Endothelial cell of umbilical vein (primary cell): Measurements from ENCODE around the gene JPT2. TPM values are rescaled to one million over a fixed set of nuclear protein-coding genes. Genes with fewer than 3 reads are reported as not detected.

Experiments used
- BruUV-seq: library from RNA; stranded (reverse); fragments of 400-500 nt; replicated peaks from 2 replicates; lab custom pipeline; 2021; lab: Mats Ljungman, UMichigan
- CTCF ChIA-PET: fragments of 300-600, 350-600 bp; sonication (Branson Sonifier 250); formaldehyde crosslinking; loops from one replicate; lab custom pipeline; 2021; ENCODE audit warnings: antibody characterized with exemption, inconsistent platforms; lab: Charles Lee
- POLR2A ChIA-PET: fragments of 300-600, 350-600 bp; sonication (Branson Sonifier 250); formaldehyde crosslinking; loops from one replicate; lab custom pipeline; 2021; ENCODE audit warnings: antibody characterized with exemption, inconsistent platforms; lab: Charles Lee
- DNase-seq: peaks from one replicate; pipeline ENCODE4 v3.0.0-alpha.2; 2011; ENCODE audit warnings: low read depth, low spot score
- FAIRE-seq: peaks from 2 replicates; lab custom pipeline; 2011; peaks lifted over from hg19 to GRCh38; lab: Jason Lieb, UNC
- H2AFZ ChIP-seq: 2 replicates; pipeline ENCODE4 v1.6.0; 2012; ENCODE audit warnings: low read depth, low read length, control low read depth, inconsistent platforms
- H3K27ac ChIP-seq: 2 replicates; pipeline ENCODE4 v1.5.1; 2011; ENCODE audit warnings: low read depth, mild to moderate bottlenecking, control low read depth, low read length, moderate library complexity; ENCODE audit not compliant: insufficient read depth
- H3K27me3 ChIP-seq, 2 experiments: 2 replicates each; pipeline versions ENCODE4 v1.6.0 to v1.6.1; 2011; ENCODE audit warnings: low read length in 2 of 2, mixed read lengths in 1 of 2; ENCODE audit not compliant: control insufficient read depth in 2 of 2, insufficient read depth in 2 of 2
- H3K36me3 ChIP-seq, 2 experiments: 2 replicates in 1 of 2; 3 replicates in 1 of 2; pipeline ENCODE4 v1.5.1; 2011; ENCODE audit warnings: low read length in 2 of 2, mild to moderate bottlenecking in 1 of 2, moderate library complexity in 1 of 2; ENCODE audit not compliant: control insufficient read depth in 2 of 2, insufficient read depth in 2 of 2; ENCODE audit errors: extremely low read depth in 1 of 2
- H3K4me1 ChIP-seq: 3 replicates; pipeline ENCODE4 v1.5.1; 2011; ENCODE audit warnings: mild to moderate bottlenecking, low read length; ENCODE audit not compliant: control insufficient read depth, insufficient read depth; ENCODE audit errors: extremely low read depth
- H3K4me2 ChIP-seq: 2 replicates; pipeline ENCODE4 v1.6.1; 2011; ENCODE audit warnings: low read length, control low read depth, mixed read lengths; ENCODE audit not compliant: insufficient read depth
- H3K4me3 ChIP-seq, 3 experiments: fragments of 200-600 bp in 1 of 3; sonication (generic), shearing (Covaris generic) in 1 of 3; replicated peaks in 1 of 3; 2 replicates each; pipeline ENCODE4 v1.5.1; 2011 to 2016; ENCODE audit warnings: control low read depth in 3 of 3, low read length in 3 of 3, mild to moderate bottlenecking in 2 of 3, inconsistent platforms in 1 of 3, low read depth in 1 of 3, moderate library complexity in 1 of 3; ENCODE audit not compliant: insufficient read depth in 1 of 3
- H3K79me2 ChIP-seq: 2 replicates; pipeline ENCODE4 v1.6.0; 2012; ENCODE audit warnings: low read length, inconsistent platforms; ENCODE audit not compliant: control insufficient read depth, insufficient read depth
- H3K9ac ChIP-seq: replicated peaks from 2 replicates; pipeline ENCODE3; 2011; ENCODE audit warnings: low read length, control low read depth; ENCODE audit not compliant: insufficient read depth; ENCODE audit errors: extremely low read depth
- H3K9me1 ChIP-seq: replicated peaks from 3 replicates; pipeline ENCODE4 v1.6.0; 2011; ENCODE audit warnings: mild to moderate bottlenecking, low read length; ENCODE audit not compliant: control insufficient read depth, insufficient read depth; ENCODE audit errors: extremely low read depth
- H3K9me3 ChIP-seq: replicated peaks from 2 replicates; pipeline ENCODE4 v1.5.1; 2012; ENCODE audit warnings: low read length, inconsistent platforms; ENCODE audit not compliant: control insufficient read depth, insufficient read depth
- H4K20me1 ChIP-seq: replicated peaks from 2 replicates; pipeline ENCODE3; 2011; ENCODE audit warnings: mild to moderate bottlenecking, low read length; ENCODE audit not compliant: control insufficient read depth, insufficient read depth; ENCODE audit errors: extremely low read depth
- EZH2 ChIP-seq: IDR thresholded peaks from 2 replicates; pipeline ENCODE4 v1.6.1; 2012; ENCODE audit warnings: borderline replicate concordance, low read depth, mild to moderate bottlenecking, moderate library complexity, low read length, inconsistent platforms; ENCODE audit not compliant: severe bottlenecking
- FOS ChIP-seq: IDR thresholded peaks from 2 replicates; pipeline ENCODE4 v1.6.1; 2011; ENCODE audit warnings: mild to moderate bottlenecking, low read length, moderate library complexity, borderline replicate concordance; ENCODE audit not compliant: insufficient read depth
- GATA2 ChIP-seq: IDR thresholded peaks from 2 replicates; pipeline ENCODE4 v1.7.0; 2011; ENCODE audit warnings: low read depth, mild to moderate bottlenecking, moderate library complexity, mixed read lengths, low read length; ENCODE audit not compliant: insufficient read length, insufficient read depth
- JUN ChIP-seq: IDR thresholded peaks from 2 replicates; pipeline ENCODE4 v1.6.1; 2011; ENCODE audit warnings: borderline replicate concordance, low read depth; ENCODE audit not compliant: insufficient read length, insufficient read depth
- MYC ChIP-seq: IDR thresholded peaks from one replicate; pipeline ENCODE4 v1.6.1; 2011; ENCODE audit warnings: mild to moderate bottlenecking, low read depth, low read length
- POLR2A ChIP-seq: IDR thresholded peaks from 2 replicates; pipeline ENCODE4 v1.6.1; 2012; ENCODE audit warnings: low read depth, mild to moderate bottlenecking, control low read depth, low read length
- POLR2AphosphoS5 ChIP-seq: IDR thresholded peaks from 2 replicates; pipeline ENCODE4 v1.6.1; 2012; ENCODE audit warnings: low read depth, mild to moderate bottlenecking, control low read depth, low read length, moderate library complexity; ENCODE audit not compliant: insufficient read depth
- dilution Hi-C: fragments of 300-500 bp; cut with MboI; formaldehyde crosslinking; loops from one replicate; pipeline ENCODE4 v1.15.0; 2019; ENCODE audit warnings: low sequenced_read_pairs; ENCODE audit not compliant: extremely low pct_ligation_motif_present
- intact Hi-C: fragments of 100-400 bp; cut with micrococcal nuclease; formaldehyde crosslinking; loops from one replicate; pipeline ENCODE4 v1.10.0; 2022
- polyA plus RNA-seq, 4 experiments: library from polyadenylated mRNA; depleted of rRNA in 3 of 4; stranded (reverse) in 3 of 4; unstranded in 1 of 4; fragments of >200 nt; gene quantifications; 2 replicates each; pipeline versions ENCODE4 v1.2.1 to v1.2.3, GENCODE V29; 2011 to 2012; ENCODE audit warnings: missing spikeins in 1 of 4
- total RNA-seq: library from RNA; stranded (reverse); gene quantifications from 2 replicates; pipeline ENCODE4 v1.2.3, GENCODE V29; 2021
- TF ChIP-seq, protein P1 (sequence below), 2 donors: IDR thresholded peaks; 1 replicate in 1 of 2; 2 replicates in 1 of 2; pipeline ENCODE4 v1.5.1; 2011; ENCODE audit warnings: low read length in 2 of 2, mild to moderate bottlenecking in 2 of 2, moderate library complexity in 2 of 2, control low read depth in 1 of 2, inconsistent platforms in 1 of 2, low read depth in 1 of 2; ENCODE audit not compliant: insufficient read depth in 1 of 2; ENCODE audit errors: extremely low read depth in 1 of 2
- TF ChIP-seq, protein P2 (sequence below): IDR thresholded peaks from 2 replicates; pipeline ENCODE4 v1.6.1; 2011; ENCODE audit not compliant: insufficient read depth, insufficient read length

Gene JPT2
- total and polyA plus RNA-seq, 2 donors (not counting 3 experiments of a cell fraction or from before 2014, with no cell fraction given), result 35.8 to 93.3 TPM

DNA sequence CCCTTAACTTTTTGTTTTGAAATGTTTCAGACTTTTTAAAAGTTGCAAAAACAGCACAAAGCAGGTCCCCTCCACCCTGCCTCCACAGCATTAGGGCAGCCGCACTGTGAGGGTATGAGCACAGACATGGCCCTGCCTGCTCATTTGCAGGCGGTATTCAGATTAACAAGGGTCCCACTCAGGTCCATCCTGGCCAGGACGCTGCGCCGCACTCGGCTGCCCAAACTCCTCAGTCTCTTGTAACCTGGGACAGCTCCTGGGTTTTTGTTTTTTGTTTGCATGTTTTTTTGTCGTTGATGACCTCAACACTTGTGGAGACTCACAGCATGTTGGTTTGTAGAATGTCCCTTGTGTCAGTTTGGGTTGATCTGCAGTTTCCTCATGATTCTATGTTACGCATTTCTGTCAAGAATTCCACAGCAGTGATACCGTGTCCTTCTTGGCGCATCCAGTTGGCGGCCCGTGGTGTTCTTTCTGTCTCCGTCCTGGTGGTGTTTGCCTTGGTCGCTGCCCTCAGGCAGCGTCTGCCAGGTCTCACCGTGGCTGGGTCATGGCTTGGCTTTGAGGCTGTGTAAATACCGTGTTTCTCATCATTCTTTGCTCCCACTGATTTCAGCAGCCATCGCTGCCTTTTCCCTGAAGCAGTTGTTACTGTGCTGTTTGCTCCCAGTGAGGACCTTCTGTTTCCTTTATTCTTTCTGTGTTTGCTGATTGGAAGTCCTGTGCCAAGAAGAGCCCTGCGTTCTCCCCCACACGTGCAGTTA, 47.4 kb upstream of the JPT2 start:
- no peak overlapping the region for H3K4me3 ChIP-seq
- intact Hi-C loops (no loop called here), dilution Hi-C loops (no loop called here)
- ChIA-PET CTCF (no interaction called here), POLR2A (no interaction called here)
- no peaks in the 10 kb centered on the region for H3K27me3 ChIP-seq
- DNase-seq, result no peak
- H3K36me3 ChIP-seq, result peaks cover 7 to 48% of the 10 kb centered on the region in 2 experiments
- no peaks in the 10 kb centered on the region for H3K9me1 ChIP-seq
- no peaks in the 10 kb centered on the region for H4K20me1 ChIP-seq
- no peak for FAIRE-seq
- no peaks in the 10 kb centered on the region for H3K4me1 ChIP-seq
- no peaks in the 10 kb centered on the region for H3K9me3 ChIP-seq
- no peak overlapping the region for H3K27ac ChIP-seq
- H3K9ac ChIP-seq, result no peak overlapping the region
- no peak for TF ChIP-seq POLR2AphosphoS5
- no peak for TF ChIP-seq EZH2
- TF ChIP-seq, protein P1, sequence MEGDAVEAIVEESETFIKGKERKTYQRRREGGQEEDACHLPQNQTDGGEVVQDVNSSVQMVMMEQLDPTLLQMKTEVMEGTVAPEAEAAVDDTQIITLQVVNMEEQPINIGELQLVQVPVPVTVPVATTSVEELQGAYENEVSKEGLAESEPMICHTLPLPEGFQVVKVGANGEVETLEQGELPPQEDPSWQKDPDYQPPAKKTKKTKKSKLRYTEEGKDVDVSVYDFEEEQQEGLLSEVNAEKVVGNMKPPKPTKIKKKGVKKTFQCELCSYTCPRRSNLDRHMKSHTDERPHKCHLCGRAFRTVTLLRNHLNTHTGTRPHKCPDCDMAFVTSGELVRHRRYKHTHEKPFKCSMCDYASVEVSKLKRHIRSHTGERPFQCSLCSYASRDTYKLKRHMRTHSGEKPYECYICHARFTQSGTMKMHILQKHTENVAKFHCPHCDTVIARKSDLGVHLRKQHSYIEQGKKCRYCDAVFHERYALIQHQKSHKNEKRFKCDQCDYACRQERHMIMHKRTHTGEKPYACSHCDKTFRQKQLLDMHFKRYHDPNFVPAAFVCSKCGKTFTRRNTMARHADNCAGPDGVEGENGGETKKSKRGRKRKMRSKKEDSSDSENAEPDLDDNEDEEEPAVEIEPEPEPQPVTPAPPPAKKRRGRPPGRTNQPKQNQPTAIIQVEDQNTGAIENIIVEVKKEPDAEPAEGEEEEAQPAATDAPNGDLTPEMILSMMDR (IDR thresholded peaks at IDR 0.05; ENCODE audit: extremely low read depth in 1 of 2, insufficient read depth in 1 of 2, low read depth in 1 of 2, low read length in 2 of 2), result no peak
- TF ChIP-seq, protein P2, sequence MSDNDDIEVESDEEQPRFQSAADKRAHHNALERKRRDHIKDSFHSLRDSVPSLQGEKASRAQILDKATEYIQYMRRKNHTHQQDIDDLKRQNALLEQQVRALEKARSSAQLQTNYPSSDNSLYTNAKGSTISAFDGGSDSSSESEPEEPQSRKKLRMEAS, result no peak
- TF ChIP-seq MYC, result no peak
- TF ChIP-seq FOS, result no peak
- TF ChIP-seq GATA2, result no peak
- no peak for TF ChIP-seq JUN
- TF ChIP-seq POLR2A, result no peak
- no peak overlapping the region for H3K4me2 ChIP-seq
- H3K79me2 ChIP-seq, result peaks cover 66% of the 10 kb centered on the region
- H2AFZ ChIP-seq, result no peak overlapping the region
- no TSS peak for BruUV-seq
